GM18861 (cell line): ENCODE results near the gene DENND1B.

Experiments used
- ATAC-seq: cut with Tn5 transposase; IDR thresholded peaks from one replicate; pipeline ENCODE4 v1.9.1; 2021; ENCODE audit not compliant: unreplicated experiment

The DENND1B gene

GRCh38 chr1:197471248-197471985 is 303.9 kb downstream of the DENND1B start:
- ATAC-seq = no peak

GRCh38 chr1:197470330-197470729 is 304.9 kb downstream of the DENND1B start:
- ATAC-seq = no peak

- ATAC-seq = no peak
Observed at GRCh38 chr1:197469620-197470210, 305.6 kb downstream of the DENND1B start.

GRCh38 chr1:197468543-197469175 is 306.6 kb downstream of the DENND1B start:
- ATAC-seq = no peak

GRCh38 chr1:197467881-197468280 is 307.4 kb downstream of the DENND1B start:
- no peak for ATAC-seq

GRCh38 chr1:197466813-197467212 is 308.5 kb downstream of the DENND1B start:
- ATAC-seq = no peak

GRCh38 chr1:197465528-197466327 is 309.6 kb downstream of the DENND1B start:
- ATAC-seq = no peak

GRCh38 chr1:197464044-197464443 is 311.2 kb downstream of the DENND1B start:
- ATAC-seq = no peak

- no peak for ATAC-seq
Observed at GRCh38 chr1:197463142-197463541, 312.1 kb downstream of the DENND1B start.

GRCh38 chr1:197462539-197462938 is 312.7 kb downstream of the DENND1B start:
- ATAC-seq = no peak
